HG02678 (cell line): ENCODE measurements around the gene CRADD.

Experiments
- ATAC-seq: cut with Tn5 transposase; IDR thresholded peaks from one replicate; pipeline ENCODE4 v1.9.1; 2021; ENCODE audit warnings: mild to moderate bottlenecking, moderate library complexity; ENCODE audit not compliant: unreplicated experiment

CRADD gene

GRCh38 chr12:93802698-93803423, 125.7 kb downstream of the CRADD start:
- no peak for ATAC-seq

GRCh38 chr12:93803424-93803807, 126.2 kb downstream of the CRADD start:
- ATAC-seq, result no peak

- no peak for ATAC-seq
These were observed 127.4 kb downstream of the CRADD start for GRCh38 chr12:93804392-93805179.

- no peak for ATAC-seq
These were observed 128.6 kb downstream of the CRADD start for GRCh38 chr12:93805736-93806141.

- ATAC-seq, result no peak
These were observed 130.2 kb downstream of the CRADD start for GRCh38 chr12:93807354-93807753.

GRCh38 chr12:93808169-93808899, 131.2 kb downstream of the CRADD start:
- no peak for ATAC-seq

GRCh38 chr12:93812626-93813025, 135.5 kb downstream of the CRADD start:
- ATAC-seq, result no peak

GRCh38 chr12:93813186-93813585, 136.0 kb downstream of the CRADD start:
- ATAC-seq, result no peak

- no peak for ATAC-seq
These were observed 137.0 kb downstream of the CRADD start for GRCh38 chr12:93813972-93814821.

- no peak for ATAC-seq
These were observed 141.4 kb downstream of the CRADD start for GRCh38 chr12:93818488-93819049.

GRCh38 chr12:93819050-93819491, 141.9 kb downstream of the CRADD start:
- ATAC-seq, result no peak

- no peak for ATAC-seq
These were observed 146.6 kb downstream of the CRADD start for GRCh38 chr12:93823616-93824391.

- ATAC-seq, result no peak
These were observed 147.6 kb downstream of the CRADD start for GRCh38 chr12:93824514-93825500.

- no peak for ATAC-seq
These were observed 148.3 kb downstream of the CRADD start for GRCh38 chr12:93825501-93825888.

GRCh38 chr12:93825931-93826555, 148.9 kb downstream of the CRADD start:
- ATAC-seq, result no peak

- no peak for ATAC-seq
These were observed 150.0 kb downstream of the CRADD start for GRCh38 chr12:93827179-93827578.

GRCh38 chr12:93827669-93828068, 150.5 kb downstream of the CRADD start:
- no peak for ATAC-seq

GRCh38 chr12:93829016-93829415, 151.8 kb downstream of the CRADD start:
- ATAC-seq, result no peak
